KOPT-K1 (cell line): ENCODE measurements around the gene TGIF1.
"Not testable (repeated sequence)": the region's sequence is repeated elsewhere in the genome, so short reads cannot be mapped to it uniquely, and the experiment has no call there.

Experiments
- H3K27ac ChIP-seq: fragments of 200-600 bp; sonication (generic); 2 replicates; pipeline ENCODE4 v1.5.1; 2016; ENCODE audit warnings: antibody characterized with exemption, mild to moderate bottlenecking, low read depth, low read length; ENCODE audit not compliant: poor library complexity, severe bottlenecking
- H3K36me3 ChIP-seq: fragments of 200-600 bp; sonication (generic); 2 replicates; pipeline ENCODE4 v1.5.1; 2017; ENCODE audit warnings: antibody characterized with exemption, mild to moderate bottlenecking, low read length, moderate library complexity; ENCODE audit not compliant: insufficient read depth
- H3K9me3 ChIP-seq: fragments of 200-600 bp; sonication (generic); 2 replicates; pipeline ENCODE4 v1.5.1; 2017; ENCODE audit warnings: antibody characterized with exemption, low read length, mild to moderate bottlenecking; ENCODE audit not compliant: insufficient read depth, poor library complexity, severe bottlenecking

Gene TGIF1

DNA sequence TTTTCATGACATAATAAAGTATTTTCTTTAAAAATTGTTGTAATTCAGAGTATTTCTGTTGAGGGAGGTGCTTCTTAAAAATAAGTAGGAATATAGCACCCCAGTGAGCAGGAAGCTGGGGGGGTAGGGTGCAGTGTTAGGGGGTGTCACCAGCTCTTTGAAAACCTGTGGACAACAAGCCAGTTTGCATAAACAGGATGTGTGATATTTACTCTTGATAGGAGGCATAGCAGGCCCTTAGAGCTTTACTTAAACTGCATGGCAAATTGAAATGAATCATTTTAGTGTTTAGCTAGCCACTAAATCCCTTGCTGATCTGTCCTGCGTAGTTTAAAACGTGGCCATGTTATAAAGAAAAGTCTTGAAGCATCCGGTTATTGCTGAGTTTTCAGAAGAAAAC lies 8.4 kb downstream of the TGIF1 start:
- Histone ChIP-seq H3K27ac (no peak overlapping the region), H3K36me3 (peaks cover 50% of the 10 kb centered on the region), H3K9me3 (peaks cover 11% of the 10 kb centered on the region)

GRCh38 chr18:3458952-3459853 lies 9.2 kb downstream of the TGIF1 start:
- Histone ChIP-seq H3K9me3 (peaks cover 11% of the 10 kb centered on the region), H3K36me3 (peaks cover 50% of the 10 kb centered on the region), H3K27ac (no peak overlapping the region)

DNA sequence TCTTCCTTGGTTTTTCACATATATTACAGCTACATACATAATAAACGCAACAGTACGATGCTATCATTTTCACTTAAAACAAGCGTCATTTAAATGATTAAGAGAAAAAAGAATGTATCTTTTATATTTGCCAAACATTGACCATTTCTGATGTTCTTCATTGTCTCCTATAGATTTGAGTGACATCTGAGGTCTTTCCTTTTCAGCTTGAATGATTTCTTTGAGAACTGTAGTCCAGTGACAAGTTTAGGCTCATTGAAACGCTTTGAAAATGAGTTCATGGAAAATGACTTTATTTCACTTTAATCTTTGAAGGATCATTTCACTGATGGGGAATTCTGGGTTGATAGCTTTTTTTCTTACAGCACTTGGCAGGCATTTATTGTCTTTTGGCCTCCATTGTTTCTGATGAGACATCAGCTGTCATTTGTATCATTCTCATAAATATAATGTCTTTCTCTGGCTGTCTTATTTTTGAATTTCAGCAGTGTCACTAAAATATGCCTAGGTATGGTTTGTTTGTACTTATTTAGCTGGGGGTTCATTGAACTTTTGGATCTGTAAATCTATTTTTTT lies 10.9 kb downstream of the TGIF1 start:
- H3K27ac ChIP-seq: no peak overlapping the region
- H3K36me3 ChIP-seq: peaks cover 49% of the 10 kb centered on the region

GRCh38 chr18:3461704-3462103 lies 11.7 kb downstream of the TGIF1 start:
- H3K9me3 ChIP-seq: peaks cover 11% of the 10 kb centered on the region
- H3K36me3 ChIP-seq: peaks cover 41% of the 10 kb centered on the region
- H3K27ac ChIP-seq: no peak overlapping the region

More for the DNA sequence above, 10.9 kb downstream of the TGIF1 start:
- H3K9me3 ChIP-seq: peaks cover 11% of the 10 kb centered on the region

GRCh38 chr18:3463051-3463450 lies 13.1 kb downstream of the TGIF1 start:
- peaks cover 28% of the 10 kb centered on the region for H3K36me3 ChIP-seq
- no peak overlapping the region for H3K27ac ChIP-seq
- H3K9me3 ChIP-seq: peaks cover 11% of the 10 kb centered on the region

- no peak overlapping the region for H3K27ac ChIP-seq
- peaks cover 8% of the 10 kb centered on the region for H3K9me3 ChIP-seq
- 0 out of 2 replicates have a peak, but pooled peaks cover 1% of the 10 kb centered on the region for H3K36me3 ChIP-seq
Observed at GRCh38 chr18:3466045-3466444, 16.1 kb downstream of the TGIF1 start.

DNA sequence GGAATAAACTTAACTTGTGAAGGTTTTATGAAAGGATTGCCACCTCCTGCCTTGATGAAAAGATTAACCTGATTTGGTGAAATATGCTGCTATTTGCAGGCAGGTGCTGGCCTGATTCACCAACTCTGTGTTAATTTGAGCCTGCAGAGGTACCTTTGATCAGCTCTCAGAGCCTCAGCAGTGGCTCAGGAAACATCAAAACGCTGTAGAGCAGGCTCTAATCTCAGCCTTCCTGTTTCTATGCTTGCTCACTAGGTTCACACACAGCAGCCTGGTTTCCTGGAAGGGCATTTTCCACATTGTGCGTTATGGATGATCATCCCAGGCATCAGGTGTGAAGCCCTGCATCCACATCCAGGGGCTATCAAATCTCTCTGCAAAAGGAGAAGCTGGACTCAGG lies 16.9 kb downstream of the TGIF1 start:
- Histone ChIP-seq H3K36me3 (no peaks in the 10 kb centered on the region), H3K27ac (no peak overlapping the region), H3K9me3 (peaks cover under 1% of the 10 kb centered on the region)

- Histone ChIP-seq H3K36me3 (no peaks in the 10 kb centered on the region), H3K27ac (no peak overlapping the region)
Observed at GRCh38 chr18:3468066-3468705, 18.2 kb downstream of the TGIF1 start.

DNA sequence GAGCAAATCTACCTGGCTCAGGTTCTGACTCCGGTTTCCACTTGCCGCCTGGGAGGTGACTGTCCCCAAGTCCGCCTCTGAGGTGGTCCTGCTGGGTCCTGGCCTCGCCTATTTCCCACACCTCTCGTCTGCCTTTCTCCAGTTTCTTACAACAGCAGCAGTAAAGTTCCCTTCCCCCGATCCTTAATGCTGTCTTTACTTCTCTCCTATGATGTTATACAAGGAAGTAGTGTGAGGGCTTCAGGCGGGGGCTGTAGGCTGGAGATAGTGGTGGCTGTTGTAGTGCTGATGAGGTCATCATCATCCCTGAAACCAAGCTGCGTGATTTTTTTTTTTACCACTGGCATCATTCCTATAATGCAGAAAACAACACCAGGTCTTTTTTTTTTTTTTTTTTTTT lies 18.9 kb downstream of the TGIF1 start:
- no peaks in the 10 kb centered on the region for H3K36me3 ChIP-seq
- H3K9me3 ChIP-seq: no peaks in the 10 kb centered on the region
- H3K27ac ChIP-seq: no peak overlapping the region

More at GRCh38 chr18:3468066-3468705, 18.2 kb downstream of the TGIF1 start:
- no peaks in the 10 kb centered on the region for H3K9me3 ChIP-seq

- Histone ChIP-seq H3K36me3 (no peaks in the 10 kb centered on the region), H3K27ac (no peak overlapping the region), H3K9me3 (no peaks in the 10 kb centered on the region)
Observed at GRCh38 chr18:3471141-3471648, 21.2 kb downstream of the TGIF1 start.

- not testable (repeated sequence) for H3K27ac ChIP-seq, H3K9me3 ChIP-seq, H3K36me3 ChIP-seq
Observed at GRCh38 chr18:3472121-3472520, 22.1 kb downstream of the TGIF1 start.

GRCh38 chr18:3472681-3473544 lies 22.9 kb downstream of the TGIF1 start:
- no peaks in the 10 kb centered on the region for H3K9me3 ChIP-seq
- no peak overlapping the region for H3K27ac ChIP-seq
- no peaks in the 10 kb centered on the region for H3K36me3 ChIP-seq

- H3K36me3 ChIP-seq: no peaks in the 10 kb centered on the region
- H3K9me3 ChIP-seq: no peaks in the 10 kb centered on the region
- no peak overlapping the region for H3K27ac ChIP-seq
Observed at GRCh38 chr18:3478262-3478978, 28.4 kb downstream of the TGIF1 start.

DNA sequence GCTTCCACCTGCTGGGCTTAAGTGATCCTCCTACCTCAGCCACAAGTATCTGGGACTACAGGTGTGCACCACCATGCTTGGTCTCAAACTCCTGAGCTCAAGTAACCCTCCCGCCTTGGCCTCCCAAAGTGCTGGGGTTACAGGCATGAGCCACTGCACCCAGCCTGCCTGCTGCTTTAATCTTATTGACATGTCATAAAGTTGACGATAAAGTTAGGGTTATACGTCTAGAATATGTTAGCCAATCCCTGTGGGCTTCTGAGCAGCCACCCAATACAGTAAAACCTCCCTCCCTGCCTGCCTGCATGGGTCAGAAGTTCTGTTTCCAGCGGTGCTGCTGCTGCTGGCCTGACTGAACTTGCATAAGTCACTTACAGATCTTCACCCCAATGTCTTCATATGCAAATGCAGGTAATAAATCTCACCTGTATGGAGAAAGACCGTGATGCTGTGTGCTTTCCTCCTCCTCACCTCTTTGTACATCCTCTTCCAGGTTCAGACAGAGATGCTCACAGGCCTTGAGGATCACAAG lies 30.1 kb downstream of the TGIF1 start:
- no peaks in the 10 kb centered on the region for H3K36me3 ChIP-seq
- H3K27ac ChIP-seq: no peak overlapping the region
- no peaks in the 10 kb centered on the region for H3K9me3 ChIP-seq
